ENCODE results near the gene DSCAM.

GRCh38 chr21:40070871-40071270, 776.1 kb downstream of the DSCAM start:
- TF ChIP-seq CTCF (IDR thresholded peaks at IDR 0.05 in 2 of 3, conservative IDR thresholded peaks at IDR 0.05 in 1 of 3; ENCODE audit: control insufficient read depth in 2 of 3, extremely low read depth in 1 of 3, insufficient read depth in 1 of 3, low read depth in 3 of 3, low read length in 3 of 3) (no peak), TCF12 (IDR thresholded peaks at IDR 0.05; ENCODE audit: low read depth, low read length) (no peak), IRF3 (IDR thresholded peaks at IDR 0.05) (no peak), EP300 (IDR thresholded peaks at IDR 0.05; ENCODE audit: borderline replicate concordance in 1 of 2, control insufficient read depth in 1 of 2, low read depth in 2 of 2, low read length in 2 of 2) (no peak), JUND (IDR thresholded peaks at IDR 0.05; ENCODE audit: low read depth, low read length) (no peak), SRF (IDR thresholded peaks at IDR 0.05; ENCODE audit: low read depth in 2 of 2, low read length in 2 of 2) (no peak), RAD21 (IDR thresholded peaks at IDR 0.05; ENCODE audit: insufficient read depth, low read depth, low read length) (no peak), MXI1 (IDR thresholded peaks at IDR 0.05; ENCODE audit: low read depth, low read length) (no peak), MAX (IDR thresholded peaks at IDR 0.05; ENCODE audit: low read depth, low read length) (no peak)

Measured in GM12878 (cell line).